HuH-7 (cell line): ENCODE measurements around the gene SP3.

Experiments
- DNase-seq: peaks from one replicate; pipeline ENCODE4 v3.0.0; 2011; ENCODE audit warnings: low spot score

The SP3 gene

DNA sequence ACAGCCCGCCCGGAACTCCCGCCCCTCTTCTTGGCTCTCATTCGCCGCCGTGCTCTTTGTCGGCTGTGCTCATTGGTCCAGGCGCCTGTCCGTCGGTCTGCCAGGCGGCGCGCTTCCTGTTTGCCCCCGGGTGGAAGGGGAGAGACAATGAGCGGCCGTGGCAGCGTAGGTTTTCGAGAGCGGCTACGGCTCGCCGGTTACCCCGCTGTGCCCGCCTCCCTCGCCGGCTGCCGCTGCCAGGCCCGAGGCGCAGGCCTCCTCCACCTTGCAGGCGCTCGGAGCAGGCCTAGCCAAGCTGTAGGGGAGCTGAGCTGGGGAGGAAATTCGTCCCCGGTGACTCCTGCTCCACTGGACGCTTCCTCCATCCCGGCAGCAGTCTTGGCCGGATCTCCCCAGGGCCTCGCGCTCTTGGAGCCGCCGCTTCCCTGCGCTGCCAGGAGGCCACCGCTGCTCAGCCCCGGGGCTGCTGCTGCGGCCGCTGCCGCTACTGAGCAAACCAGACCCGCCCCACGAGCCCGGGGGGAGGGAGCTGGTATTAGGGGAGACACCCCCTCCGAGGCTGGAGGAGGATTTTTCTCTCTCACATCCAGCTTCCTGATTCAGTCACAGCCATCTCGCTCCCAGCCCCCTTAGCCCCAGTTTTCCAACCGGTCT, at the start of gene SP3:
Gene SP3 (minus strand): TSS at position 2 of the 654 bp plus-strand sequence. CDS start 202 bp downstream, outside the sequence.
- DNase-seq, result peak; percentile 97

DNA sequence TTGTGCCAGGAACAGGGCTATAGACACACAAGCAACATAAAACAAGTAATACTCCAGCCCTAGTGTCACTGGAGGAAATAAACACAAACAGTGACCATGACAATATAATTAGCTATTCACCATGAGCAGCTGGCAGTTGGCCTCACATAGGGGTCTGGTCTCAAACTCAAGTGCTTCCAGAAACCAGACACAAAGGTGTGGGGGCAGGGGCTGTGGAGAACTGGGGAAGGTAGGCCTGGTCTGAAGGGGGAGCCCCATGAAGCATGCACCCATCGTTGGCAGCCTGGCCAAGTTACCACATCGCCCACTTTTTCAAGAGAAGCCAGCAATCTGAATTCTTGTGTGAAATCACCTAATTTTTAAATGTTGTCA, 49.5 kb upstream of the SP3 start:
- no peak for DNase-seq

DNA sequence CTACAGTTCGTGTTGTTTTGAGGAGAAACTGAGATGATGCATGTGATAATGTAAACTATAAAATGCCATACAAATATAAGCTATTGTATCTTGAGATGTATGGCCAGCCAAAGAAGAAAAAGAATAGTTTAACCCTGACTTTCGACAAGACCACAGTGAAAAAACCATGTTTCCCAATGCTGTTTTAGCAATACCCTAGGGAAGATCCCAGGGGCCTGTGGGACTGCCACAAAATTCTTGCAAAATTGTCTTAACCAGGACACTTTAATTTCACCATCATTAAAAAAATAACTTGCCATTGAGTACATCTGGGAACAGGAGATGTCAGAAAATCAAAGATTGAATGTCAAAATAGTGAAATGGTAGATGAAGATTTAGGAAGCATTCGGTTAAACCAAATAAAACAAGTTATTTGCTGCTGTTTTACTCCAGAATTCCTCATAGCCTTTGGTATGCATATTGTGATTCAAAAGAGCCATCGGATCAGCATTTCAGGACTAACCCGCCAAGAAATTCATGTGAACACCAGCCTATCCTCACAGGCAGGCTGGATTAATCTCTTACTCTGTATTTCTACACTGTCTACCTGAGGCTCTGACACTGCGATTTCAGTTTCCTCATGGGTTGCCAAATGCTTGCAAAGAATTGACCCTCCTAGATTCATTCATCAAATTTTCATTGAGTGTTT, 49.0 kb upstream of the SP3 start:
- DNase-seq, result no peak

DNA sequence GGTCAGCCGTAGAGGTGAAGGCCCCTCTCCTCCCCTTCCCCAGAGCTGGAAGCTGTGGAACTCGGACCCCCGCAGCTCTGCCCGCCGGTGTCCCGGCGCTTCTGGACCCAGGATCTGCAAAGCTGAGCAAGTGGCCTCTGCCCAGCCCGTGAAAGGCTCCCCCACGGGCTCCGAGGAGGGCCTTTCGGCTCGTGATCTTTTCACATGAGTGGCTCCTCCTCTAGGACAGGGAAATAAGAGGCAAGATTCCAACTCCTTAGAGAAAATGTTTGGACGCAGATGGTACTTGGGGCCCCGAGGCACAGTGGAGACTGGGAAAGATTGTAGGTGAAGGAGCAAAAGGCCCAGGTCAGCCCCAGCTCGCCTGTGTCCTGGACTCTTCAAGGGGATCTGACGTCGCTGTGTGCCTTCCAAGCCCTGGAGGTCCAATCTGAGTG, 48.2 kb upstream of the SP3 start:
- no peak for DNase-seq

DNA sequence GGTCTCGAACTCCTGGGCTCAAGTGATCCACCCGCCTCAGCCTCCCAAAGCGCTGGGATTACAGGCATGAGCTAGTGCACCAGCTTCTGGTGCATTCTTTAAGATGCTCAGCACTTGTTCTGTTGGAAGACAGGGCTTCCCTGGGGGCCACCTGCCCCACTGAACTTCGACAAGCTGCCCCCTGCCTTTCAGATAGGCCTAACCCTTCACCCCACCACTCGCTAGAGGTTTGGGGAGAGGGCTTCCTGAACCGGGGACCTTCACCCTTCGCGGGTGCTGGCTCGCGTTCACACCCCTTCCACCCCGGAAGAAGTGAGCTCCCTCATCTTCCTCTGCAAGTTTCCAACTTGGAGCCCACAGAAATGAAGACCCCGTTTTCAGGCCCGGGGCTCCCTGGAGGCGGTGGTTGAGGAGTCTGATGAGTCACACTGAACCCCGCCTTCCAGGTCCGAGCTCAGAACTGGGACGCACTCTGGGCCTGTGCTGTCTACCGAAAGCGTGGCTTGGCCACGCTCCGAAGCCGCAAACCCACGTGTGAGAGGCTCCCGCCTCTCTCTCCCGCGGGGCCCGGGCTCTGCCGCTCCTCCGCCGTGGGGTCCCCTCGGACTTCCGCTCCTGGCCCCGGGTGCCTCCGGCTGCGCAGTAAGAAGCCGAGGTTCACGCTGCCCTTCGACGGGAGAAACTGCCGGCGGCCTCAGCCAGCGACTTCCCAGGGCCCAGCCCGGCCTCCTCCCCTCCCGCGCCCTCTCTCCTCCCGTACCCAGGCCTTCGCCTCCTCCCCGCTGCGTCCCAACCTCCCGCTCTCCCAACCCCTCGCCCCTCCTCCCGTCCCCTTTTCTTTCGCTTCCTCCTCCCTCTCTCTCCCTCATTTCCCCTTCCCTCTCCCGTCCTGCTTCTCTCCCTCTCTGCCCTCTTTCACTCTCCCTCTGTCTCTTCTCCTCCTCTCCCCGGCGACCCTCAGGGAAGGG, 47.5 kb upstream of the SP3 start:
- DNase-seq, result no peak

DNA sequence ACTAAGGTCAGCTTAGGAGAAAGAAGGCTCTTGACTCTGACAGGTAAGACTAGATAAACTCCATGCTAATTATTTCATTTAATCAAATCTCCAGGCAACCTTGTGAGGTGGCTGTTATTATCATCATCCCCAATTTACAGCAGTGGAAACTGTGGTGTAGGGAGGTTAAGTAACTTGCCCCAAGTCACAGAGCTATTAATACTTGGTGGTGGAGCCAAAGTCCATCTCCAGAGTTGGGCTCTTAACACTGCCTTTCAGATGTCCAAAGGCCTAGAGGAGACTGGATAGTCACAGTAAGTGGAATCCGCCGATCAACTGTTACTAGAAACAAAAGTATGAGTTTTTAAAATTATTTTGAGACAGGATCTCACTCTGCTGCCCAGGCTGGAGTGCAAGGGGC, 46.6 kb upstream of the SP3 start:
- peak; percentile 79 for DNase-seq

DNA sequence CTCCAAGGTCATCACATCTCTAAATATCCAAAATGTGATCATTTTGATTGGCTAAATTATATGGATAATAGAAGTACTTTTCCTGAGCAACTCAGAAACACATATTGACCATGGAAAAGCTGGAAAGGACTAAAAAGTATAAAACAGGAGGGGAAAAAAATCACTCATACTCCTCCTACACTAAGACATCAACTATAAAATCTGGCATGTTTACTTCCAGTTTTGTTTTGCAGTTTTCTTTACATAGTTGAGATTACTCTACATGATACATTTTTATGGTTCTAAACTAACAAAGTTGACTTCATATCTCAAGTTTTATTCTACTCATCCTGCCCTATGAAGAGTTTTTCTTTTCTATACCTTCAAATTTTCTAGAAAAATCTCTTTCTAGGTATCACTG, 46.0 kb upstream of the SP3 start:
- no peak for DNase-seq

DNA sequence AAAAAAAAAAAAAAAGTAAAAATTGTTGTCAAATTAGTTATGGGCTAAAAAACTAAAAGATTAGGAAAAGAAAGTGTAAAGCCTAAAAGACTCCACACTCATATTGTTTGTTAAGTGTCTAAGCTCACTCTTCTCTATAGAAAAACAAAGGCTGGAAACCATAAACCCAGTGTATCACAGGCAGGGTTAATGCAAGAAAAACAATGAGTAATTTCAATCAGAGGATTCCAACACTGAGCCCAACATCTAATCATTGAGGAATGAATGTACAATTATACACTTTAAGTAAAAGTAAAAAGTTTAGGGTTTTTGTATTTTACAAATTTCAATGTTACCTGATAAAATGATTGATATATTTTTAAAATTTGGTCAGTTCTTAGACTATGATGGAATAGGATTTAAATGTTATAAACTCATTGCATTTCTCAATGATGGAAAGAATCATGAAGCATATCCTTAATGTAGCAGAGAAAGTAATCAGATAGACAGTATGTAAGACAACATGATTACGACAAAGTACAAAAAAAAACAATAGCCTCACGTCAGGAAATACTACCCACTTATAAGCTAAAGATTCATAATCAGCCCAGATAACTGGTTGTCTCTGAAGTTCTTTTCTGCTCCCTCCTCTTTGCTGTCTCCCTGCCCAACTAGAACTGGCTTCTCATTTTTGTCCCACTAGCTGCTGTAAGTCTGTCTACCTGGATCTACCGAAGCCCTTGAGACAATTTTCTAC, 44.5 kb upstream of the SP3 start:
- DNase-seq, result no peak

DNA sequence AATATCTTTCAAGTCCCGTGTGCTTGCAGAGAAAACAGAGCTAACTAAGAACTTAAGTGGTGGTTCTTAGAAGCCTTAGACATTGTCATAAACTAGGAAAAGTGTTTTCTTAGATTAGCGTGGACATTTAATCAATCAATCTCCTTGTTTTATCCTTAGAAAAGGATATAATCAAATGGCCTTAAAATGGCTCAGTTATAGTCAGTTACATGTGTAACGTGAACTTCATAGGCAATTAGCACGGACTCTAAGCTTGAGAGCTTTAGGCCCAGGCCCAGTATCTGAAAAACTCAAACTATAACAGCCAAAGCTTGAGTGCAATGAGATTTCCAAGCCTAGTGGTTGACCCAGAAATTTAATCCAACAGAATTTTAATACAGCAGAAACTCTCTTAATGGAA, 43.5 kb upstream of the SP3 start:
- no peak for DNase-seq

DNA sequence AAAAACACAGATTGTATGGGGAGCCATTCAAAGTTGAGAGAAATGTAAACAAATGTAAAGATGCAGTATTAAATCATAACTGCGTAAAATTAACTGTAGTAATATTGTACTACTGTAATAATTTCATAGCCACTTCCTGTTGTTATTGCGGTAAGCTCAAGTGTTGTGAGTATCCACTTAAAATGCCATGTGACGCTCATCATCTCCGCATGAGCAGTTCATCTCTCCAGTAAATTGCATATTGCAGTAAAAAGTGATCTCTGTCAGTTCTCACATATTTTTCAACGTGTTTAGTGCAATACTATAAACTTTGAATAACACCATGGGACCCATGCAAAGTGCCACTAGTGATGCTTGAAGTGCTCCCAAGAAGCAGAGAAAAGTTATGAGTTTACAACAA, 41.8 kb upstream of the SP3 start:
- DNase-seq, result no peak

DNA sequence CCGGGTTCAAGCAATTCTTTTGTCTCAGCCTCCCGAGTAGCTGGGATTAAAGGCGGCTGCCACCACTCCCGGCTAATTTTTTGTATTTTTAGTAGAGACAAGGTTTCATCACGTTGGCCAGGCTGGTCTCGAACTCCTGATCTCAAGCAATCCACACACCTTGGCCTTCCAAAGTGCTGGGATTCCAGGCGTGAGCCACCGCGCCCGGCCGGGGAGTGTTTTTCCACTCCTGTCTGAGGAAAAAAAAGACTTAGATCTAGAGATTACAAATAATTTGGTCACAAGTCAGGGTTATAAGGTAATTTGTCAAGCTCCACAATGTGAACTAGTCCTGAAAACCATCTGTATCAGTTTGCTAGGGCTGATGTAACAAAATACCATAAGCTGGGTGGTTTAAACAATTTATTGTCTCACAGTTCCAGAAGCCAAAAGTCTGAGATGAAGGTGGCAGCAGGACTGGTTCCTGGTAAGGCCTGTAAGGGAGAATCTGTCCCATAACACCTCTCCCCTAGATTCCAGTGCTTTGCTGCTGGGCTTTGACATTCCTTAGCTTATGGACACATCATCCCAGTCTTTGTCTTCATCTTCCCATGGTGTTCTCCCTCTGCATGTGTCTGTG, 40.7 kb upstream of the SP3 start:
- no peak for DNase-seq

DNA sequence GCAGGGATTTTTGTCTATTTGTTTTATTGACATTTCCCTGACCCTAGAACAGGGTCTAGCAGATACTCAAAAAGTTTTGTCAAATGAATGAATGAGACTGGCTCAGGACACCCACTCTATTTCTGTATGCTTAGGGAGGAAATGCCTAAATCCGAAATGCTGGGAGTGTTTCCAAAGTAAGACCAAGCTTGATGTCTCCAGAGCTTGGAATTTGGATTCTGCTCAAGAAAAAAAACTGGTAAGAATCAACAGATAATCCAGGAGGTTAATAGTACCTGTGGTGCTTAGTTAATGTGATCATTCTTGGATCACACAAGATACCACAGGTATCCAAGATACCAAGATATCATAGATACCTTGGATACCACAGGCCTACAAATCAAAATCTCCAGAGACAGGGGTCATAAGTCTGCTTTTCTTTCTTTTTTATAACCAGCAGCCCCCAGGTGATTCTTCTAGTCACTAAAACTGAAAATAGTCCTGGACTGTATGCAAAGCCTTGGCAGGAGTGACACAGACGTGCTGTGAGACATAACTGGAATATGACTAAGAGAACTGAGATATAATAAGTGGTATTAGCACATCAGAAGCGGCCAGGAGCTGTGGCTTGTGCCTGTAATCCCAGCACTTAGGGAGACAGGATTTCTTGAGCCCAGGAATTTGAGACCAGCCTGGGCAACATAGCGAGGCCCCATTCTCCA, 39.9 kb upstream of the SP3 start:
- DNase-seq, result no peak

DNA sequence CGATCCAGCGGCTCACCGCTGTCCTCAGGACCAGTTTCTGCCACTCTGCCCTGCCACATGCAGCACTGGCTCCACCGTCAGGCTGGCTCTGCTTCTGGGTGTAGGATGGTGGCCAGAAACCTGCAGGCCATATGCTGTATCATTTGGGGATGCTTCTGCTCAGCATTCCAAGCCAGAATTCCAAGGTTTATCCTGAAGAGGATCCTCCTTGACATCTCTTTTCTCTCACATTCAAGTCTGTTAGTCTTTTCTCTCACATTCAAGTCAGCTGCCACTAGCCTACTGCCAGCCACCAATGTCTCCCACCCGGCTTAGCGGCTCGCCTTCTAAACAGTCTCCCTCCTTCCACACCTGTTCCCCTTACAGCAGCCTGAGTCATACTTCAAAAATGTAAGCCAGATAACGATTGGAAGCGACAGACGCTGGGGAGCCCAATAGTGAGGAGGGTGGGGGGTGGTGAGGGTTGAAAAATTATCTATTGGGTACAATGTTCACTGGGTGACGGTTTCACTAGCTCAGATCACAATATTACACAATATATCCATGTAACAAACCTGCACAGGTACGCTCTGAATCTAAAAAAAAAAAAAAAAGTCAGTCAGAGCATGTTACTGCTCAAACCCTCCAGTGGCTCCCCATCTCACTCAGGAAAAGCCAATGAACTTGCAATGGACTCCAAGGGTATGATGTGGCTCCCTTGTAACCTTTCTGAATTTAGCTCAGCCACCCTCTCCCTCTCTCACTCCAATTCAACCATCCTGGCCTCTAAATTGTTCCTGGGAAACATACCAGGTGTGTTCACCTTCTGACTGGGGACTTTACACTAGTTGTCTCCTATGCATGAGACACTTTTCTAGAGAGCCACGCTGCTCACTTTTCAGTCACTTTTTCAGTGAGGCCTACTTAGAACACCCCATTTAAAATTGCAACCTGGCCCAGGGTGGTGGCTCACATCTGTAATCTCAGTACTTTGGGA, 38.8 kb upstream of the SP3 start:
- DNase-seq, result no peak

DNA sequence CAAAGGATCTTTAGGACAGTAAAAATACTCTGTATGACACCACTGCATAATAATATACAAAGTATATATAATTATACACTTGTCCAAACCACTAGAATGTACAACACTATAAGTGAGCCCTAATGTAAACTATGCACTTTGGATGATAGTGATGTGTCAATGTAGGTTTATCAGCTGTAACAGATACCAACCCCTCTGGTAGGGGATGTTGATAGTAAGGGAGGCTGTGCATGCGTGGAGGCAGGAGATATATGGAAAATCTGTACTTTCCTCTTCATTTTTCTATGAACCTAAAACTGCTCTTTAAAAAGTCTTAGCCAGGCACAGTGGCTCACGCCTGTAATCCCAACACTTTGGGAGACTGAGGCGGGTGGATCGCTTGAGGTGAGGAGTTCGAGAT, 37.5 kb upstream of the SP3 start:
- no peak for DNase-seq

DNA sequence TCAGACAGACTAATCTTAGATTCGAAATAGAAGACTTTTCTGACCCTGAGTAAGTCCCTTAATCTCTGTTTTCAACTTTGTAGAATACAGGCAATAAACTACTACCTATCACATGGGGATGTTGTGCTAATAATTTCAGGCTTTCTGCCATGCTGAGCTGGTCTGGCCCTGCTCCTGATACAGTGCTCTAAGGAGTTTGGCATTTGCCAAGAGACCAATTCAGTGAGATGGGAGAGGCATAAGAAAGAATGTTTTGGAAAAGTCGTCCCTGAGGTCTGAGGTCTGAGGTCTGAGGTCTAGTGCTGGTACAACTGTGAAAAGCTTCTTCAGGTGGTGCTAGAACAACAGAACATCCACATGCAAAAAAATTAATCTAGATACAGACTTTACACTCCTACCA, 35.9 kb upstream of the SP3 start:
- DNase-seq, result no peak

DNA sequence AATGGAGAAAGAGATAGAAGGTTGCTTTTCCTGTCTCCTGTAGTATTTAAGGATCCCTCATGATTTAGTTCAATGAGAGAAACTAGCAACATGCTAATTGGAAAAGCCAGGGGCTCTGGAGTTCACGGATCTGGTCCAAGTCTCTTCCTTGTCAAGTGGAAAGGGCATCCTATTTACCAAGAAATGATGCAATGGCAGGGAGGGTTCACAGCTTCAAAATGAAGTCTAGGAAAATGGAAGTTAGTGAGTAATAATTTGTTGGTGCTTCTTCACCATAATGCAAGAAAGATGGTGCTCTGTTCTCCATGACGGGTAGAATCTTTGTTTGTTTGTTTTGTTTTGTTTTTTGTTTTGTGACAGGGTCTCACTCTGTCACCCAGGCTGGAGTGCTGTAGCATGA, 34.6 kb upstream of the SP3 start:
- no peak for DNase-seq

DNA sequence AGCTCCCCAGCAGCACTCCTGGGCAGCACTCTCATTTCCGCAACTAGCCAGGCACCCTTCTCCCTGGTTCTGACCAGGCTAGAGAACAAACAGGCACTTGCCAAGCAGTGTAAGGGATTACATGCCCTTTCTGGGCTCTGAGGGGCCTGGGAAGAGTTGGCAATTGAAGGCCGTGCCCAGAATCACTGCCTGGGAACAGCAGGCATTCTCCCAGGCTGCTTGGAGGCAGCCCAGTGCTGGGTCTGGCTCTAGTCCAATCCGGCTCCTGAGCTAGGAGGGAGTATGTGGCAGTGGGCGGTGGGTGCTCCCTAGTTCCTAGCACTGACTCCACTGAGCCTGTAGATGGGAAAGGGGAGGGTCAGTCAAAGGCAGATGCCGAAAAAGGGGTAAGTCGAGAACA, 34.1 kb upstream of the SP3 start:
- no peak for DNase-seq

DNA sequence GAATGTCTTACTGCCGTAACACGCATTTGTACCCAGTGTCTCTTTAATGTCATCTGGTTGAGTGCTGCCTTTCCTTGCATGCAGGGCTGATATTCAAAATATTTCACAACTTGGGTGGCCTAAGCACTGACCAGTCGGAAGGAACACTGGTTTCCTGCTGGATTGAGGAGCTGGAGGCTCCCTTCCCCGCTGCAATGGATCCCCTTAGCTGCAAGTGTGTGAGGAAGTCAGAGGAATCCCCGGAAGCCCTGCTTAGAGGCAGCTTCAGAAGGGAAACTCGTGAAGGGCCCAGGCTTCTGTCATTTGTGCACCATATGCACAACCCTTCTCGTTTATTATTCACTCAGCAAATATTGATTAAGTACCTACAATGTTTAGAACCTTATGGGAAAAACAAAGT, 33.2 kb upstream of the SP3 start:
- no peak for DNase-seq

DNA sequence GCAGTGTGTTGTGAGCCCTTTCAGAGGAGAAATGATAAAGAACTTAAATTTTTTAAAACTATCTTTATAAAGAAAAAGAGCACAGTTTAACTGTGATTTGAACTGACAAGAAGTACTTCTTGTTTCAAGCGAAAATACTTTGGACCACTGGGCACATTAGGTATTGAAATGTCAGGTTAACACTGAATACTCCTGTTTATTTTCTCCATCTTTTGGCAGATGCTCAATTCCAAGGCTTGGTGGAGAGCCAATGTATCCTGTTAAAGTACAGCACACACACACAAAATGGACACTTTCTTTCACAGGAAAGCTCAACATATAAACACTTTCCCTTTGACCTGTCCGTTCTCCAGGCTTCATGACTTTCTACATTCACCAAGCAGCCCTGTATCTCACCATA, 32.6 kb upstream of the SP3 start:
- DNase-seq, result no peak

DNA sequence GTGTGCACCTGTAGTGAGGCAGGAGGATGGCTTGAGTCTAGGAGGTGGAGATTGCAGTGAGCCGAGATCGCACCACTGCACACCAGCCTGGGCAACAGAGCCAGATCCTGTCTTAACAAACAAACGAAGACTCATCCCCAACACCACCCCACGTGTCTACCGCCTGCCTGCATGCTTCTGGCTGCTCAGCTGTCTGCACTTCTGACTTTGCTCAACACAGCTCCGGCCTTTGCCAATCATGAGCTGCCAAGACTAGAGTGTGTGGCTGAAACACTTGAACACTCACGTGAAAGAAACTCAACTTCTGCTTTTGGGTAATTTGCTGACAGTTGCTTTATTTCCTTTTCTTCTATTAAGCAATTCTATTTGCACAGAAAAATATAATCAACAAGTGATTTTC, 32.1 kb upstream of the SP3 start:
- no peak for DNase-seq
